Keratinocyte (primary cell): ENCODE measurements around the gene TMEM127. TPM values are rescaled to one million over a fixed set of nuclear protein-coding genes. Genes with fewer than 3 reads are reported as not detected.

ENCODE experiments used
- DNase-seq: peaks from one replicate; pipeline ENCODE4 v3.0.0-alpha.2; 2011; ENCODE audit warnings: low read depth, missing footprints, low spot score
- FAIRE-seq: peaks from 2 replicates; lab custom pipeline; 2011; peaks lifted over from hg19 to GRCh38; lab: Jason Lieb, UNC
- H2AFZ ChIP-seq: 2 replicates; pipeline ENCODE4 v1.6.0; 2012; ENCODE audit warnings: low read length, control low read depth, inconsistent platforms; ENCODE audit not compliant: control insufficient read depth
- H3K27ac ChIP-seq: 2 replicates; pipeline ENCODE4 v1.5.1; 2011; ENCODE audit warnings: low read length; ENCODE audit not compliant: control insufficient read depth, insufficient read depth
- H3K27me3 ChIP-seq: 3 replicates; pipeline ENCODE4 v1.6.0; 2011; ENCODE audit warnings: low read length; ENCODE audit not compliant: control insufficient read depth, insufficient read depth; ENCODE audit errors: extremely low read depth
- H3K36me3 ChIP-seq, 2 experiments: 2 replicates in 1 of 2; 3 replicates in 1 of 2; pipeline ENCODE4 v1.5.1; 2011; ENCODE audit warnings: low read length in 2 of 2, mild to moderate bottlenecking in 1 of 2; ENCODE audit not compliant: control insufficient read depth in 2 of 2, insufficient read depth in 2 of 2; ENCODE audit errors: extremely low read depth in 1 of 2
- H3K4me1 ChIP-seq: 3 replicates; pipeline ENCODE4 v1.5.1; 2011; ENCODE audit warnings: low read length; ENCODE audit not compliant: control insufficient read depth, insufficient read depth; ENCODE audit errors: extremely low read depth
- H3K4me2 ChIP-seq: 3 replicates; pipeline ENCODE4 v1.6.0; 2011; ENCODE audit warnings: low read depth, low read length; ENCODE audit not compliant: control insufficient read depth, insufficient read depth; ENCODE audit errors: extremely low read depth
- H3K4me3 ChIP-seq, 3 experiments: fragments of 200-600 bp in 1 of 3; sonication (generic) in 1 of 3; 2 replicates in 2 of 3; 3 replicates in 1 of 3; pipeline ENCODE4 v1.5.1; 2011 to 2016; ENCODE audit warnings: low read length in 3 of 3, mild to moderate bottlenecking in 3 of 3, control low read depth in 2 of 3, inconsistent platforms in 1 of 3, low read depth in 1 of 3, mixed read lengths in 1 of 3, mixed run types in 1 of 3, moderate library complexity in 1 of 3; ENCODE audit not compliant: control insufficient read depth in 2 of 3, insufficient read depth in 2 of 3; ENCODE audit errors: extremely low read depth in 1 of 3
- H3K79me2 ChIP-seq: 2 replicates; pipeline ENCODE4 v1.6.0; 2012; ENCODE audit warnings: low read length; ENCODE audit not compliant: control insufficient read depth, insufficient read depth
- H3K9ac ChIP-seq: 3 replicates; pipeline ENCODE4 v1.6.0; 2011; ENCODE audit warnings: low read length; ENCODE audit not compliant: control insufficient read depth, insufficient read depth; ENCODE audit errors: extremely low read depth
- H3K9me1 ChIP-seq: 3 replicates; pipeline ENCODE4 v1.6.0; 2011; ENCODE audit warnings: low read length; ENCODE audit not compliant: control insufficient read depth, insufficient read depth; ENCODE audit errors: extremely low read depth
- H3K9me3 ChIP-seq: 2 replicates; pipeline ENCODE4 v1.5.1; 2012; ENCODE audit warnings: low read depth, low read length; ENCODE audit not compliant: control insufficient read depth
- H4K20me1 ChIP-seq: 3 replicates; pipeline ENCODE4 v1.6.0; 2011; ENCODE audit warnings: low read length; ENCODE audit not compliant: control insufficient read depth, insufficient read depth; ENCODE audit errors: extremely low read depth
- EZH2 ChIP-seq: IDR thresholded peaks from one replicate; pipeline ENCODE4 v1.6.1; 2012; ENCODE audit warnings: inconsistent platforms, mild to moderate bottlenecking, low read length, moderate library complexity
- dilution Hi-C: fragments of 300-500 bp; cut with MboI; formaldehyde crosslinking; loops from one replicate; pipeline ENCODE4 v1.7.0; 2020; ENCODE audit warnings: low sequenced_read_pairs; ENCODE audit not compliant: extremely low pct_ligation_motif_present
- polyA plus RNA-seq, 5 experiments: library from polyadenylated mRNA; depleted of rRNA in 3 of 5; stranded (reverse) in 3 of 5; stranded (forward) in 1 of 5; unstranded in 1 of 5; fragments of >200 nt; gene quantifications; 1 replicate in 1 of 5; 2 replicates in 3 of 5; 3 replicates in 1 of 5; pipeline versions ENCODE4 v1.2.1 to v1.2.3, GENCODE V29; 2011 to 2012; ENCODE audit warnings: missing spikeins in 2 of 5, low read depth in 1 of 5, low replicate concordance in 1 of 5
- TF ChIP-seq, protein P1 (sequence below), 3 experiments: IDR thresholded peaks in 1 of 3; conservative IDR thresholded peaks in 1 of 3; optimal IDR thresholded peaks in 1 of 3; 2 replicates in 2 of 3; 3 replicates in 1 of 3; pipeline versions ENCODE3 to v1.5.1; 2011; ENCODE audit warnings: low read length in 3 of 3, mild to moderate bottlenecking in 3 of 3, moderate library complexity in 2 of 3, control low read depth in 1 of 3, inconsistent platforms in 1 of 3; ENCODE audit not compliant: insufficient read depth in 2 of 3; ENCODE audit errors: extremely low read depth in 1 of 3

Gene TMEM127
- polyA plus RNA-seq, 1 donor (not counting 4 experiments of a cell fraction or from before 2014, with no cell fraction given): 30.8 TPM

DNA sequence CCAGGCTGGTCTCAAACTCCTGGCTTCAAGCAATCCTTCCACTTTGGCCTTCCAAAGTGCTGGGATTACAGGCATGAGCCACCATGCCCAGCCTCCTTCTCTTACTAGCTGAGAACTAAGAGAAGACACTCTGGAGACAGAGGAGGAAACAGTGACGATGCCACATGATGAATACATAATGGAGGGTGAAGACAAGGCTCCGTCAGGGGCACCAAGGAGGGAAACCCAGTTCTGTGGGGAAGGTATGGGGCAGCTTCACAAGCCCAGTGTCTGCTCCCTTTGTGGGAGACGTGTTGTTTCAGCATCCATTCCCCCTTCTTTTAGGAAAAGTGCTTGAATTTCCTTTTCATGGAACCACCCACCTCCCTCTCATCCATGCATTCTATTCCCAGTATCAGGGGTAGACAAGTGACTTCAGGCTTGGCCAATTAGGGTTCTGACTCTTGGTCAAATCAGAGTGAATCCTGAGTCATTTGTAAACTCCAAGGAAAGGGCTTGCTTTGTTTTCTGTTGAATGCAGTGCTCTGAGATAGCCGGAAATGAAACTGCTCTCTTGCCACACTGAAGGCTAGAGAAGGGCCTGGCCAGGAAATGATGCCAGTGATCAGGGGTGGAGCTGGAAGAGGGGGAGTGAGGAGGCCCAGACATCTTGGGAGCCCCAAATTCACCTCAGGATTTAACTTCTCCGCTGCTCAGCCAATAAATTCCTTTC, 23.7 kb downstream of the TMEM127 start:
- H3K4me1 ChIP-seq: peaks cover 28% of the 10 kb centered on the region
- no peaks in the 10 kb centered on the region for H3K79me2 ChIP-seq
- FAIRE-seq: peak; percentile 36
- no peaks in the 10 kb centered on the region for H3K9me3 ChIP-seq
- no peaks in the 10 kb centered on the region for H3K27me3 ChIP-seq
- H3K9me1 ChIP-seq: peaks cover 2% of the 10 kb centered on the region
- peak overlapping the region; percentile 24 for H3K4me2 ChIP-seq
- H4K20me1 ChIP-seq: no peaks in the 10 kb centered on the region
- dilution Hi-C loops: no loop called here
- H3K27ac ChIP-seq: peak overlapping the region; percentile 72
- H3K4me3 ChIP-seq: no peak overlapping the region
- no peaks in the 10 kb centered on the region for H3K36me3 ChIP-seq
- H3K9ac ChIP-seq: no peak overlapping the region
- no peak for DNase-seq
- H2AFZ ChIP-seq: peak overlapping the region; percentile 34
- TF ChIP-seq, protein P1, sequence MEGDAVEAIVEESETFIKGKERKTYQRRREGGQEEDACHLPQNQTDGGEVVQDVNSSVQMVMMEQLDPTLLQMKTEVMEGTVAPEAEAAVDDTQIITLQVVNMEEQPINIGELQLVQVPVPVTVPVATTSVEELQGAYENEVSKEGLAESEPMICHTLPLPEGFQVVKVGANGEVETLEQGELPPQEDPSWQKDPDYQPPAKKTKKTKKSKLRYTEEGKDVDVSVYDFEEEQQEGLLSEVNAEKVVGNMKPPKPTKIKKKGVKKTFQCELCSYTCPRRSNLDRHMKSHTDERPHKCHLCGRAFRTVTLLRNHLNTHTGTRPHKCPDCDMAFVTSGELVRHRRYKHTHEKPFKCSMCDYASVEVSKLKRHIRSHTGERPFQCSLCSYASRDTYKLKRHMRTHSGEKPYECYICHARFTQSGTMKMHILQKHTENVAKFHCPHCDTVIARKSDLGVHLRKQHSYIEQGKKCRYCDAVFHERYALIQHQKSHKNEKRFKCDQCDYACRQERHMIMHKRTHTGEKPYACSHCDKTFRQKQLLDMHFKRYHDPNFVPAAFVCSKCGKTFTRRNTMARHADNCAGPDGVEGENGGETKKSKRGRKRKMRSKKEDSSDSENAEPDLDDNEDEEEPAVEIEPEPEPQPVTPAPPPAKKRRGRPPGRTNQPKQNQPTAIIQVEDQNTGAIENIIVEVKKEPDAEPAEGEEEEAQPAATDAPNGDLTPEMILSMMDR (optimal IDR thresholded peaks at IDR 0.05 in 1 of 3, IDR thresholded peaks at IDR 0.05 in 1 of 3, conservative IDR thresholded peaks at IDR 0.05 in 1 of 3; ENCODE audit: extremely low read depth in 1 of 3, insufficient read depth in 2 of 3, low read length in 3 of 3): no peak
- TF ChIP-seq EZH2: no peak

DNA sequence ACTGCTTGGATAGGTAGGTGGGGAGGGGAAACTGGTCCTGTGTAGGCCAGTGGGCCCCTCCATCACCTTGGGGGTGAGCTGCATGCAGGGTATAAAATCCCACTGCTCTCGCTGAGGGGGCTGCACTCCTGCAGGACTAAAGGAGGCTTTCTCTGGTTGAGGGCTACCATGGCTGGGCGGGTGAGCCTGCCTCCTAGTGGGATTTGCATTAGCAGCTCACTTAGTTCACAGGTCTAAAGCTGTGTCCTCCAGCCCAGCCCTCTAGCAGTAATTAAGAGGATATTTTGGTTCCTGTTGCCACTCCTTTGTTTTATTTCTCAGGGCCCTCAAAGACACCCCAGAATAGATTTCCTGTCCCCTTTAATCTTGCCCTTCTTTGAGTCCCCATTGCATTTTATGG, 24.6 kb downstream of the TMEM127 start:
- dilution Hi-C loops: no loop called here
- no peak for FAIRE-seq
- H3K4me1 ChIP-seq: peaks cover 28% of the 10 kb centered on the region
- H3K9me3 ChIP-seq: no peaks in the 10 kb centered on the region
- no peak overlapping the region for H3K27ac ChIP-seq
- H3K27me3 ChIP-seq: no peaks in the 10 kb centered on the region
- H3K4me2 ChIP-seq: peak overlapping the region; percentile 1
- H3K79me2 ChIP-seq: no peaks in the 10 kb centered on the region
- peaks cover 2% of the 10 kb centered on the region for H3K9me1 ChIP-seq
- H3K4me3 ChIP-seq: no peak overlapping the region
- no peak for TF ChIP-seq EZH2
- TF ChIP-seq, protein P1 (optimal IDR thresholded peaks at IDR 0.05 in 1 of 3, IDR thresholded peaks at IDR 0.05 in 1 of 3, conservative IDR thresholded peaks at IDR 0.05 in 1 of 3; ENCODE audit: extremely low read depth in 1 of 3, insufficient read depth in 2 of 3, low read length in 3 of 3): no peak
- no peaks in the 10 kb centered on the region for H4K20me1 ChIP-seq
- H2AFZ ChIP-seq: no peak overlapping the region
- DNase-seq: no peak
- no peak overlapping the region for H3K9ac ChIP-seq
- no peaks in the 10 kb centered on the region for H3K36me3 ChIP-seq
